NCI-H526 (cell line): ENCODE results near the gene ALDH1L1.
"Not testable (repeated sequence)": the region's sequence is repeated elsewhere in the genome, so short reads cannot be mapped to it uniquely, and the experiment has no call there.

Experiments used
- DNase-seq, 2 experiments: peaks; one replicate each; lab custom pipeline; 2025; lab: John Stamatoyannopoulos, UW

The ALDH1L1 gene

DNA sequence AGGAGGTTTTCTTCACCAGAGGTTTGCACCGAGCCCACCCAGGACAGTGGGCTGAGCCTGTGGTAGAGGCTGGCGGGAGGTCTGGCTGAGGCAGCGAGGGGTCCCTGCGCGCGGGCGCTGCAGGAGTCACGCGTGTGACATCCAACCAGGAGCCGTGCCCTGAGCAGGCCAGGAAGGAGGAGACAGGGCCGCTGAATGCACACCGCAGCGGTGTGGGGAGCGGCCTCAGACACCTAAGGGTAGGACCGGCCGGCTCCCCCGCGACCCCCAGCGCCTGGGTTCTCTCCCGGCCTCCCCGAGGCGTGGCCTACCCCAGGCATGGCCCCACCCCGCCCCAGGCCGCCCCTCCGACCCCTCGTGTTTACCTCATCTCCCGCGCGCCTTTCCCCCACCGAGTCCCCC lies 96.9 kb downstream of the ALDH1L1 start:
- DNase-seq, result peak; percentile 35 to 79

GRCh38 chr3:126083138-126083445 lies 97.3 kb downstream of the ALDH1L1 start:
- DNase-seq, result no peak

DNA sequence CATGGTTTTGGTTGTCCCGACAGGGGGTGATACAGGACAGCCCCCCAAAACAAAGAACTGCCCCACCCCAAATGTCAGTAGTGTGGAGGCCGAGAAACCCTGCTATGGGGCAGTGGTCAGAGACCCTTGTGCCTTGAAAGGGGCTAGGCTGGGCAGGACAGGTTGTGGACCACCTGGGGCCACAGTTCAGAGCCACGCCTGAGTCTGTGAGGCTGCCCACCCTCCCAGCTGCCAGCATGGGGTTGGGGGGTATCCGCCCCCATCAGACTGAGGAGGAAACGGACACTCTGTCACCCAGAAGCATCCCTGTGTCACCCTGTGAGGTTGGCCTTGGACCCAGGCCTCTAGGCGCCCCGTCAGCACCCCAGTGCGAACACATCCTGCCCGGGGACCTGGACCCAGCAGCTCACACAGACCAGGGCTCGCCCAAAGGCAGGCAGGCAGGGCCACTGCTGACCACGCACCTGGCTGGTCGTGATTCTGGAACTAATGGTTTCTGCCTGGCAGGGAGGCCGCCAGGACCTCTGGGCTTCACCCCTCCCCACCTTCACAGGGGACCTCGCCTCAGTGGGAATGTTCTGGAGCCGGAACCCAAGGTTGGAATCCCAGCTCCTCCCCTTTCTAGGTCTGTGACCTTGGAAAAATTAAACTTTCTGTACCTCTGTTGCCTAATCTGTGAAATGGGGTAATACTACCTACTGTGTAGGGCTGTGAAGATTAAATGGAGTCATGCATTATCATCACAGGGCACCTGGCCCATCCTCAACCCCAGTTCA lies 97.8 kb downstream of the ALDH1L1 start:
- no peak for DNase-seq

DNA sequence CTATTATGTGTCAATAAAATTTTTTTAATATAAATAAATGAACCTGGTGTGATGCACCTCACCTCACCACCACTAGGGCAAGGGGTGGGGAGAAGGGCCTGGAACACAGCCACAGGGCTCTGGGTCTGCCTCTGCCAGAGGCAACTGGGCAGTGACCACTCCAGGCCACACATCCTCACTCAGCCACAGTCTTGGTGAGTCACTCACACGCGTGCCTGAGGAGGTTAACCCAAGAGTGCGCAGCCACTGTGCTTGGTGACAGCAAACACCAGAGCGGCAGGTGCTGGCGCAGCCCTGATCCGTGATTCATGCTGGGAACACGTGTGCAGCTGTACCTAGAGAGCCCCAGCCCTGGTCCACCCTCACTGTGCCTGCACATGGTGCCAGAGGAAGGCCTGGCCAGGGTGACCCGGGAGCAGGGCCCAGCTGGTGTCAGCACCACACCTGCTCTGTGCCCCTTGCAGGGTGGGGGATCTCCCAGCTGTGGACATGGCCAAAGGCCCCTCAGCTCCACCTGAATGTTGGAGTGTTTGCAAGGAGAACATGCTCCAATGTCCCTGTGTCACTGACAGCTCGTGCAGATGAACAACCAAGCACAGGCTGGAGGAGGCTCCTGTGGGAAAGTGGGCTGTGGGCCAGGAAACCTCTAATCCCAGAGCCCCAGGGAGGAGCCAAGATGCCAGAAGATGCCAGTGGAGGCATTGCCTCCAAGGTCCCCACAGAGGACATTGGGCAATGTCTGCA lies 98.6 kb downstream of the ALDH1L1 start:
- DNase-seq, result peak in 1 of 2 experiments; percentile 15

DNA sequence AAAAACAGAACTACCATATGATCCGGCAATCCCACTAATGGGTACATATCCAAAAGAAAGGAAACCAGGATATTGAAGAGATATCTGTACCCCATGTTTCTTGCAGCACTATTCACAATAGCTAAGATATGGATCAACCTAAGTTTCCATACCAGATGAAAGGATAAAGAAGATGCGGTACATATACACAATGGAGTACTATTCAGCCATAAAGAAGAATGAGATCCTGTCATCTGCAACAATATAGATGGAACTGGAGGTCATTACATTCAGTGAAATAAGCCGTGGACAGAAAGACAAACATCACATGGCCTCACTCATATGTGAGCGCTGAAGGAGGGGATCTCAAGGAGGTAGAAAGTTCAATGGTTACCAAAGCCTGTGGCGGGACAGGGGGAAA lies 99.4 kb downstream of the ALDH1L1 start:
- no peak for DNase-seq

DNA sequence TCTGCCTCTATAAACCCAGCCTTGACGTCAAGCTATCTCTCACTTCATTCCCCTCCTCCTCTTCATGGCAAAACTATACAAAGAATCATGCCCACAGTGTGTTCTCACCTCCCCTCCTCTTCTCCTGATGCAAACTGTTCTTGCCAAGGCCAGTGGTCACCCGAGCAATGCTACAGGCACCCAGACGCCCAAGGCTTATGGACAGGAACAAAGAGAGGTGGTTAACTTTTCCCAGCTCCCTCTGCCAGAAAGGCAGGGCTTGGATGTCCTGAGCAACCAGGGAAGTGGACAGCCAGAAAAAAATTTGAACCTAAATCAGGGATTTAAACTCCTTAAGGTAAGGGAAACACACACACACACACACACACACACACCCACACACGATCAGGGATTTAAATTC lies 101.5 kb downstream of the ALDH1L1 start:
- DNase-seq, result no peak

- no peak for DNase-seq
Observed at GRCh38 chr3:126077754-126078153, 102.6 kb downstream of the ALDH1L1 start.

- no peak for DNase-seq
Observed at GRCh38 chr3:126076140-126076539, 104.2 kb downstream of the ALDH1L1 start.

- DNase-seq, result no peak
Observed at GRCh38 chr3:126070146-126070545, 110.2 kb downstream of the ALDH1L1 start.

GRCh38 chr3:126067959-126068358 lies 112.4 kb downstream of the ALDH1L1 start:
- DNase-seq, result no peak

- DNase-seq, result not testable (repeated sequence)
Observed at GRCh38 chr3:126066676-126067075, 113.7 kb downstream of the ALDH1L1 start.

- no peak for DNase-seq
Observed at GRCh38 chr3:126065876-126066275, 114.5 kb downstream of the ALDH1L1 start.

GRCh38 chr3:126064627-126065258 lies 115.6 kb downstream of the ALDH1L1 start:
- DNase-seq, result no peak

- no peak for DNase-seq
Observed at GRCh38 chr3:126063358-126063965, 116.9 kb downstream of the ALDH1L1 start.

DNA sequence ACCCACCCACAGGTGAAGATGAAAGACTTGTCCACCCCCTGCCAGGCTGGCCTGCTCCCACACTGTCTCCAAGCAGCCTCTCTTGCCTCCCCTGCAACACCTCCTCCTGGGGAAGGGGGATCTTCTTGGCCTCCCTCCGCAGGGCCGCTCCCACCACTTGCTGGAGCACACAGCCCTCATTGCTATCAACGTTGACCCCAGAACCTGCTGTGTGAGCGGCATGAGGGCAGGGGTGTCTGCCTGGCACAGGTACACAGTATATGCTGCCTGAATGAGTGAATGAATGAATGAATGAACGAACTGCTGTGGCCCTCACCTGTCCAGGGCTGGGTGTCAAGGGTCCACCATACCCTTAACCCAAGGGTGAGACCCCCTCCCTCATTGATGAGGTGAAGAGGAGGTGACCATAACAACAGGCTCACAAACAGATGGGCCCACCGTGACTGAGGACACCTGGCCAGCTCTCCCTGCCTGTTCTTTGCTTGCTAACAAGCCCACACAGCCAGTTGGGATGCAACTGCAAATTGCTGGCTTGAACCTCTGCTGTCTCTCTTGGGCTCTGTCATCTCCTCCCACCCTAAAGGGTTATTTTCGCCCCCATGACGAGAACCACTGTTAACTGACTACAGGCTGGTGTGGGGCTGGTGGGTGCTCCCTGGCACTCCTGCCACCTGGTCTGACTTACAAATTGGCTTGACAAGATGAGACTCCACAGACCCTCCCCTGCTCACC lies 118.9 kb downstream of the ALDH1L1 start:
- DNase-seq, result no peak

DNA sequence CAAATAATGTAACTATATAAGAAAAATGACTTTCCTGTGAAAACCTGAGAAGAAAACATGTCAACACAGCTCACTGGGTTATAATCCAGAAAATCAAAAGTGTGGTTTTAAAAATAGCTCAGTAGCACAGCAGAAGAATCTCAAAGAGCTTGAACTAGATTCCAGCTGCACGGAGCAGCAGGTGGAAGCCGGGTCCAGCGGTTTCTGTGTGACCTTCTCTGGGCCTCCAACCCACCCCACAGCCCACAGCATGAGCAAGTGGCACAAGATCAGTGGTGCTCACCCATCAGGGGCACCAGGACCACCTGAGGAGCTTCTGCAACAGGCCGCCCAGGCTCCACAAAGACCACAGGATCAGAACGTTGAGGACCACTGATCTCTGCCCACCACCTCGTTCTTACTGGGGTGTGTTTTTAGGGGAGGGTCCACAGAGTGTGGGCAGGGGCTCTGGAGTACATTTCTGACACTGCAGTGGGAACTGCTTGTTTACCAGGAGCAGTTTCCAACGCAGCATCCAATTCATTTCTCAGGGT lies 119.7 kb downstream of the ALDH1L1 start:
- DNase-seq, result no peak

GRCh38 chr3:126058666-126059065 lies 121.7 kb downstream of the ALDH1L1 start:
- no peak for DNase-seq

- DNase-seq, result no peak
Observed at GRCh38 chr3:126057936-126058335, 122.5 kb downstream of the ALDH1L1 start.

DNA sequence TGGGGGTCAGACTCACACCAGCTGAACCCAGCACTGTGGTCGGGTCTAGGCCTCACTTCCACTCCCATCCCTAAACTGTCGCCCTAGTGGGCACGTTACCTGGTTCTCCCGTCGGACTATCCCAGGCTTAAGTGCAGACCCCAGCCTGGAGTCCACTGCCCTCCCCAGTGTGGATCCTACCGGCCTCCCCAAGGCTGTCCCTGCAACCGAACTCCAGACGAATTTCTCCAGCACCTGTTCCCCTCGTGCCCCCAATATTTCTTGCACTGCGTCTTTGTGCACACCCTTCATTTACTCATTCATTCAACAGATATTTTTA lies 122.9 kb downstream of the ALDH1L1 start:
- DNase-seq, result no peak

GRCh38 chr3:126056681-126057500 lies 123.5 kb downstream of the ALDH1L1 start:
- no peak for DNase-seq

GRCh38 chr3:126056088-126056487 lies 124.3 kb downstream of the ALDH1L1 start:
- no peak for DNase-seq
